Measurements from ENCODE around the gene SH3YL1.

The SH3YL1 gene

GRCh38 chr2:281381-281780 lies 17.5 kb upstream of the SH3YL1 start:
- no peak for DNase-seq

- no peak for DNase-seq
Observed at GRCh38 chr2:280650-281110, 16.8 kb upstream of the SH3YL1 start.

- no peak for DNase-seq
Observed at GRCh38 chr2:279956-280649, 16.3 kb upstream of the SH3YL1 start.

GRCh38 chr2:279366-279765 lies 15.5 kb upstream of the SH3YL1 start:
- no peak for DNase-seq

GRCh38 chr2:278927-279320 lies 15.1 kb upstream of the SH3YL1 start:
- DNase-seq, result no peak

- no peak for DNase-seq
Observed at GRCh38 chr2:278312-278926, 14.6 kb upstream of the SH3YL1 start.

- DNase-seq, result peak; percentile 89
Observed at GRCh38 chr2:275466-275865, 11.6 kb upstream of the SH3YL1 start.

GRCh38 chr2:274503-274902 lies 10.7 kb upstream of the SH3YL1 start:
- DNase-seq, result peak; percentile 15

- no peak for DNase-seq
Observed at GRCh38 chr2:273333-273732, 9.5 kb upstream of the SH3YL1 start.

- DNase-seq, result no peak
Observed at GRCh38 chr2:271917-272316, 8.1 kb upstream of the SH3YL1 start.

- DNase-seq, result no peak
Observed at GRCh38 chr2:270861-271260, 7.0 kb upstream of the SH3YL1 start.

GRCh38 chr2:269356-270030 lies 5.7 kb upstream of the SH3YL1 start:
- DNase-seq, result peak; percentile 49

- DNase-seq, result no peak
Observed at GRCh38 chr2:268323-268722, 4.5 kb upstream of the SH3YL1 start.

GRCh38 chr2:264493-265468 lies 949 bp upstream of the SH3YL1 start, which contains the start of gene ACP1:
TSS of gene ACP1 (plus strand) at chr2:264947. CDS start at chr2:264965, 18 bp downstream.
- DNase-seq, result peak; percentile 88

- DNase-seq, result no peak
Observed at GRCh38 chr2:263022-263738, 652 bp downstream of the SH3YL1 start.

GRCh38 chr2:262117-262516 lies 1.7 kb downstream of the SH3YL1 start:
- DNase-seq, result no peak

GRCh38 chr2:260507-261161 lies 3.2 kb downstream of the SH3YL1 start:
- DNase-seq, result no peak

GRCh38 chr2:259789-260331 lies 4.0 kb downstream of the SH3YL1 start:
- no peak for DNase-seq

- no peak for DNase-seq
Observed at GRCh38 chr2:258933-259332, 4.9 kb downstream of the SH3YL1 start.

GRCh38 chr2:257842-258241 lies 6.0 kb downstream of the SH3YL1 start:
- DNase-seq, result no peak

- DNase-seq, result peak; percentile 62
Observed at GRCh38 chr2:257429-257828, 6.4 kb downstream of the SH3YL1 start.

Measured in MV-4-11 (cell line).